Small intestine (tissue), 7 donors: ENCODE data around the gene SASH1. TPM values are rescaled to one million over a fixed set of nuclear protein-coding genes. Genes with fewer than 3 reads are reported as not detected.
A peak's percentile ranks its signal among the peaks of the same experiment; 100 is the strongest.

Source experiments
- DNase-seq, 2 donors: peaks; one replicate each; pipeline versions ENCODE4 v3.0.0 to v3.0.0-alpha.2; 2013
- FAIRE-seq: peaks from 2 replicates; lab custom pipeline; 2012; peaks lifted over from hg19 to GRCh38; lab: Jason Lieb, UNC
- H3K27ac ChIP-seq, 3 donors: one replicate each; pipeline ENCODE4 v1.5.1; 2013; ENCODE audit warnings: low read length in 2 of 3, mild to moderate bottlenecking in 2 of 3, control low read depth in 1 of 3, inconsistent platforms in 1 of 3, low read depth in 1 of 3, moderate library complexity in 1 of 3
- H3K27me3 ChIP-seq, 3 donors: one replicate each; pipeline ENCODE4 v1.6.1; 2013; ENCODE audit warnings: low read length in 3 of 3, inconsistent platforms in 1 of 3; ENCODE audit not compliant: control insufficient read depth in 3 of 3, insufficient read depth in 3 of 3
- H3K36me3 ChIP-seq, 3 donors: one replicate each; pipeline ENCODE4 v1.6.1; 2013; ENCODE audit warnings: low read length in 3 of 3, inconsistent platforms in 1 of 3, low read depth in 1 of 3, mild to moderate bottlenecking in 1 of 3, moderate library complexity in 1 of 3; ENCODE audit not compliant: control insufficient read depth in 3 of 3, insufficient read depth in 2 of 3
- H3K4me1 ChIP-seq, 3 donors: one replicate each; pipeline ENCODE4 v1.6.1; 2013; ENCODE audit warnings: low read length in 2 of 3, inconsistent platforms in 1 of 3, low read depth in 1 of 3, mild to moderate bottlenecking in 1 of 3, moderate library complexity in 1 of 3; ENCODE audit not compliant: control insufficient read depth in 3 of 3, insufficient read depth in 2 of 3
- H3K4me3 ChIP-seq, 3 donors: one replicate each; pipeline ENCODE4 v1.5.1; 2013; ENCODE audit warnings: low read length in 3 of 3, control low read depth in 1 of 3, inconsistent platforms in 1 of 3, low read depth in 1 of 3, mild to moderate bottlenecking in 1 of 3, moderate library complexity in 1 of 3
- H3K9me3 ChIP-seq, 2 donors: one replicate each; pipeline ENCODE4 v1.6.1; 2013; ENCODE audit warnings: low read depth in 1 of 2, low read length in 1 of 2; ENCODE audit not compliant: control insufficient read depth in 2 of 2, insufficient read depth in 1 of 2
- WGBS, 3 donors: extraction: QIAGEN DNeasy Blood & Tissue Kit; methylation state at CpG; one replicate each; pipeline ENCODE4 v1.1.7; 2013; 5-methylcytosine and 5-hydroxymethylcytosine counted together
- polyA plus RNA-seq, 4 donors: library from polyadenylated mRNA; stranded (reverse) in 3 of 4; unstranded in 1 of 4; fragments of 200-250 nt in 3 of 4; fragments of 120-200 nt in 1 of 4; gene quantifications; one replicate each; pipeline versions ENCODE4 v1.2.1 to v1.2.3, GENCODE V29; 2013
- donor health status: healthy with polysubstance abuse.
- donor health status: control.
- donor health status: control.
- donor health status: Bipolar disorder and iron deficiency.
- donor health status: healthy.

Gene SASH1
- polyA plus RNA-seq, 4 donors = 1.3 to 16.1 (median 8.0) TPM

DNA sequence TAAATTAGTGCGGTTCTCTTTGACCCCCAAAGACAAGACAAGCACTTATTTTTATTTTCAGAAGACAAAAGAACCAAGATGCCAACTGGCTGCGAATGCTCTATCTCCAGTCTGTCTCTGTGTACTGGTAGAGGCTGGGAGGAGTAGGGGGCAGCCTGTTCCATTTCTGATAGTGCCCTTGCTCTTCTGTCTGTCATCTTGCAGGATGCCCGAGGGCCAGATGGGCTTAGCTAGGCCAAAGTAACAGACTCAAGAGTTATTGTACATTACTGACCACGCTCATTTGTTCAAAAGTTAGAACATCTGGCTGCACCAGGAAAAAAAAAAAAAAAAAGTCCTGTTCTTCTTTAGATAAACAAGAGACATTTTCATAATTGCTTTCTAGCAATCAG, 206.1 kb downstream of the SASH1 start:
- peaks cover 3 to 34% (median 7%) of the 10 kb centered on the region in 3 donors for H3K36me3 ChIP-seq
- no peak for FAIRE-seq
- no peaks in the 10 kb centered on the region for H3K9me3 ChIP-seq
- H3K4me3 ChIP-seq = no peak overlapping the region
- 77 to 95% (median 82%) methylated on average over 4 of the region's 4 CpGs for WGBS, 3 donors
- H3K27ac ChIP-seq = no peak overlapping the region
- H3K4me1 ChIP-seq = no peaks in the 10 kb centered on the region
- DNase-seq = no peak
- no peaks in the 10 kb centered on the region for H3K27me3 ChIP-seq

DNA sequence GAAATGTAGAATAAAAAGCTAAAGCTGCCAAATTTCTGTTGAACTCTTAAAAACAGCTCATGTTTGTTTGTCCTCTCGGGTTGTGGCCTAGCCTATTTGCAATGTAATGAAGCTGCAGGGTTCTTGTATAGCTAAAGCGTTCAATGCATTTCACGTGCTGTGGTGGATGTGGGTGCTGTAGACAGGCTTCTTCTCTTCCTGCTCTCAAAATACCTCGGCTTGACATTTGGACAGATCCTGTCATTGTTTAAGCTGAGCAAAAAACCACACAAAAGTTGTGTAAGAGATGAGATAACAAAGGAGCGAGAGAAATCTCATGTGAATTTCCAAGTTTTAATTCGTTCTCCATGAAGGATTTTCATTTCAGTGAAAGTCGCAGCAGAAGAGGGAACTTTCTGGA, 207.9 kb downstream of the SASH1 start:
- WGBS, 3 donors = 68 to 83% (median 74%) methylated on average over 7 of the region's 7 CpGs
- Histone ChIP-seq H3K27me3 (no peaks in the 10 kb centered on the region), H3K9me3 (no peaks in the 10 kb centered on the region), H3K4me3 (no peak overlapping the region), H3K27ac (no peak overlapping the region), H3K4me1 (no peaks in the 10 kb centered on the region), H3K36me3 (peaks cover 3 to 23% (median 5%) of the 10 kb centered on the region in 3 donors)
- no peak for FAIRE-seq
- no peak for DNase-seq

DNA sequence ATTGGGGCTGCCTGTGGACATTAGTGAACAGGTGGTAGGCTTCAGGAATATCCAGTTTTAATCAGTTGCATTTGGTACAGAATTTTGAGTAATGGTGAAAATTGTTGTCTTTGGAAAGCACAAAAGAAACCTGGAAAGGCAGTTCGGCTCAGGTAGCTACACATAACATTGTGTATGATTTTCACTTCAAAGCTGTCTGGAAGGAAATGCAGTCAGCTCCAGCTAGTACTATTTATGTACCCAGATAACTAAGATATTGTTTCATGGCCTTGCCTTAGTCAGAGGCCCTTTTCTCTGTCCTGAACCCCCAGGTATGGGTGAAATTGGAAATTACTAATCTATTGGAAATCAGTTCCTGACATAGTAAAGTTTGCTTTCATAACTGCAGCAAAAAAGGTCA, 208.6 kb downstream of the SASH1 start:
- FAIRE-seq (no peak), DNase-seq (no peak)
- 81 to 95% (median 84%) methylated on average over 1 of the region's 1 CpG for whole genome bisulfite sequencing, 3 donors
- H3K27ac ChIP-seq = no peak overlapping the region
- no peaks in the 10 kb centered on the region for H3K9me3 ChIP-seq
- no peak overlapping the region for H3K4me3 ChIP-seq
- H3K27me3 ChIP-seq = no peaks in the 10 kb centered on the region
- H3K4me1 ChIP-seq = no peaks in the 10 kb centered on the region
- H3K36me3 ChIP-seq = peaks cover 3 to 18% (median 5%) of the 10 kb centered on the region in 3 donors

DNA sequence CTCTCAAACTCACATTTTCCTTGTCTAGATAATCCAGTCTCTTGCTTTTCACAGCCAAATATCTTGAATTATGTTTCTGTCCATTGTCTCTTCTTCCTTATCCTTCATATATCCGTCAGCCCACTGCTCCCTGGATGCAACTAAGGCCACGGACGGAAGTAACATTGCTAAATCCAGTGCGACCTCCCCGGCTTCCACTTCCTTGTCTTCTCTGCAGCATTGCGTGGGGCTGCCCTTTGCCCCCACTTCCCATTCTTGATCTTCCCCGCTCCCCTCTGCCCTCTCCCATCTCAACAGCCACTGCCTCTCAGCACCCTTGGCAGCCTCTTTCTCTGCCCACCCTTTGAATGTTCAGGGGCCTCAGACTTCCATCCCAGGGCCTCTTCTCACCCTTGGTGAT, 213.8 kb downstream of the SASH1 start:
- no peak overlapping the region for H3K27ac ChIP-seq
- H3K27me3 ChIP-seq = no peaks in the 10 kb centered on the region
- H3K4me1 ChIP-seq = peaks cover 0 to 2% (median 0%) of the 10 kb centered on the region in 3 donors
- WGBS, 3 donors = 43 to 69% (median 68%) methylated on average over 6 of the region's 7 CpGs
- no peaks in the 10 kb centered on the region for H3K36me3 ChIP-seq
- no peaks in the 10 kb centered on the region for H3K9me3 ChIP-seq
- FAIRE-seq (no peak), DNase-seq (no peak)
- H3K4me3 ChIP-seq = no peak overlapping the region

DNA sequence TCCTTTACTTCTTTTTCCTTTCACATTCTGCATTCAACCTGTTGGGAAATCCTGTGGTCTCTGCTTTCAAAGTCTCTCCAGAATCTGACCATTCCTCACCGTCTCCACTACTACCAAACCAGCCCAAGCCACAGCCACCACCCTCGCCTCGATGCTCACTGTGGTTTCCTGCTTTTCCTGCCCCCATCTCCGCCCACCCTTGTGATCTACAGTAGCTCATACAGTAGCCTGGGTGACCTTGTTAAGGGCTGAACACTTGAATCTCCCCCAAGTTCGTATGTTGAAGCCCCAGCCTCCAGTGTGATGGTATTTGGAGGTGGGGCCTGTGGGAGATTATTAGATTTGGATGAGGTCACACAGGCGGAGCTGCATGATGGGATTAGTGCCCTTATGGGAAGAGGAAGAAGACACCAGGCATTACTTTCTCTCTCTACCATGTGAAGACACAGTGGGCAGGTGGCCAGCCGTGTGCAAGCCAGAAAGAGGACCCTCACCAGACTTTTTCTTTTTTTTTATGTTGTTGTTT, 215.2 kb downstream of the SASH1 start:
- FAIRE-seq = no peak
- no peaks in the 10 kb centered on the region for H3K36me3 ChIP-seq
- H3K4me1 ChIP-seq = peaks cover 0 to 2% (median 0%) of the 10 kb centered on the region in 3 donors
- no peak for DNase-seq
- H3K27ac ChIP-seq = no peak overlapping the region
- no peak overlapping the region for H3K4me3 ChIP-seq
- H3K27me3 ChIP-seq = no peaks in the 10 kb centered on the region
- H3K9me3 ChIP-seq = no peaks in the 10 kb centered on the region
- 55 to 66% (median 56%) methylated on average over 7 of the region's 7 CpGs for WGBS, 3 donors

GRCh38 chr6:148559848-148560433, 217.3 kb downstream of the SASH1 start:
- Histone ChIP-seq H3K36me3 (no peaks in the 10 kb centered on the region), H3K9me3 (peaks cover 0 to 3% of the 10 kb centered on the region in 2 donors), H3K4me1 (peaks cover 0 to 2% (median 0%) of the 10 kb centered on the region in 3 donors), H3K27ac (no peak overlapping the region), H3K4me3 (peak overlapping the region in 2 of 3 donors; percentile 34 to 38), H3K27me3 (peaks cover 0 to 3% (median 0%) of the 10 kb centered on the region in 3 donors)
- 3 to 5% (median 5%) methylated on average over 37 to 46 of the region's 46 CpGs for WGBS, 3 donors
- DNase-seq (peak; percentile 44 to 85), FAIRE-seq (no peak)

DNA sequence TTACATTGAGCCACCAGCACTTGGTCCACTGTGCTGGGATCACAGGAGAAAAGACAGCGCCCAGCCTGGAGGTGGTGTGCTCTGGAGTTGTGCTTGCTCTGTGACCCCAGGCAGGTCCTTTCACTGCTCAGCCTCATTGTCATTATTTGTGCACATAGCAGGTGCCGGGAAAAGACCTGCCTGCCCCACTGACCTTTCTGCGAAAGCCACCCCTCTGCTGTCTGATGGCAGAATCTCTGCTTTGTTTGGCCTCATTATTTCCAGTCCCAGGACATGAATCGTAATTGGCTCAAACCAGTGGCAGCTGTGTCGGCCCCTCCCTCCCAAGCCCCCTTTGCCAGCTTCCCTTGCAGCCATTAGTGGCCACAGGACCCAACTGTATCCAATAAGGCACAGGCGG, 219.0 kb downstream of the SASH1 start:
- Histone ChIP-seq H3K9me3 (peaks cover 0 to 3% of the 10 kb centered on the region in 2 donors), H3K4me1 (peaks cover 0 to 2% (median 0%) of the 10 kb centered on the region in 3 donors), H3K27me3 (peaks cover 0 to 3% (median 0%) of the 10 kb centered on the region in 3 donors), H3K4me3 (no peak overlapping the region), H3K27ac (no peak overlapping the region), H3K36me3 (no peaks in the 10 kb centered on the region)
- FAIRE-seq = no peak
- 90 to 92% (median 91%) methylated on average over 6 of the region's 6 CpGs for WGBS, 3 donors
- DNase-seq = no peak

DNA sequence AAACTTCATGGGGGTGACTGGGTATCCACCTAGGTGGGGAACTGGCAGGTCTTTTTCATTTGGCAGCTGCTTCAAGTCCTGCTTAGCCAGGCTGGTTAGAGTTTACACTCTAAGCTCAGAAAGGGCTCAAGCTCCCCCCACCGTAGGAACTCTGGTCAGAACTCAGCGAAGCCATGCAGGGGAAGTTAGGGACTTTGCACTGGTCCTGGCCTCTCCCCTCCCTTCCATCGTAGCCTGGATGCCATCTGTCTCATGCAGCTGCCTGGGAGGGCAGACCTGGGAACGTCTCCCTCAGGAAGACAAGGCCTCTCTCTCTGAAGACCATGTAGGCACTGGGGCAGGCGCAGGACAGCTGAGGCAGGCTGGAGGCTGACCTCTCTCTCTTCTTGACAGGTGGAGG, 220.4 kb downstream of the SASH1 start:
- DNase-seq = no peak
- H3K27ac ChIP-seq = no peak overlapping the region
- no peak for FAIRE-seq
- H3K4me1 ChIP-seq = peaks cover 0 to 2% (median 0%) of the 10 kb centered on the region in 3 donors
- WGBS, 3 donors = 39 to 74% (median 62%) methylated on average over 5 of the region's 5 CpGs
- H3K27me3 ChIP-seq = peaks cover 0 to 3% (median 0%) of the 10 kb centered on the region in 3 donors
- no peaks in the 10 kb centered on the region for H3K36me3 ChIP-seq
- no peak overlapping the region for H3K4me3 ChIP-seq
- peaks cover 0 to 3% of the 10 kb centered on the region in 2 donors for H3K9me3 ChIP-seq
